HG03457 (cell line): ENCODE results near the gene CPNE5.

ENCODE experiments used
- ATAC-seq: cut with Tn5 transposase; IDR thresholded peaks from one replicate; pipeline ENCODE4 v1.9.1; 2021; ENCODE audit warnings: moderate number of reproducible peaks; ENCODE audit not compliant: unreplicated experiment

The CPNE5 gene

GRCh38 chr6:36793913-36794712 lies 45.1 kb downstream of the CPNE5 start:
- ATAC-seq = no peak

GRCh38 chr6:36793296-36793912 lies 45.8 kb downstream of the CPNE5 start:
- ATAC-seq = no peak

GRCh38 chr6:36791521-36792135 lies 47.6 kb downstream of the CPNE5 start:
- ATAC-seq = no peak

- no peak for ATAC-seq
Observed at GRCh38 chr6:36791085-36791484, 48.2 kb downstream of the CPNE5 start.

GRCh38 chr6:36788768-36789167 lies 50.5 kb downstream of the CPNE5 start:
- no peak for ATAC-seq

GRCh38 chr6:36788186-36788585 lies 51.1 kb downstream of the CPNE5 start:
- ATAC-seq = no peak

- no peak for ATAC-seq
Observed at GRCh38 chr6:36787210-36787609, 52.0 kb downstream of the CPNE5 start.

GRCh38 chr6:36786055-36786675 lies 53.1 kb downstream of the CPNE5 start:
- ATAC-seq = no peak

GRCh38 chr6:36784376-36784636 lies 54.9 kb downstream of the CPNE5 start:
- no peak for ATAC-seq

GRCh38 chr6:36783603-36784375 lies 55.5 kb downstream of the CPNE5 start:
- no peak for ATAC-seq

GRCh38 chr6:36781669-36782068 lies 57.6 kb downstream of the CPNE5 start:
- no peak for ATAC-seq

GRCh38 chr6:36780442-36781177 lies 58.6 kb downstream of the CPNE5 start:
- no peak for ATAC-seq

- no peak for ATAC-seq
Observed at GRCh38 chr6:36779227-36779626, 60.0 kb downstream of the CPNE5 start.

GRCh38 chr6:36777801-36778200 lies 61.4 kb downstream of the CPNE5 start:
- ATAC-seq = no peak

- no peak for ATAC-seq
Observed at GRCh38 chr6:36776167-36776566, 63.1 kb downstream of the CPNE5 start.

GRCh38 chr6:36774331-36774730 lies 64.9 kb downstream of the CPNE5 start:
- ATAC-seq = no peak

GRCh38 chr6:36772397-36772796 lies 66.8 kb downstream of the CPNE5 start:
- ATAC-seq = no peak

GRCh38 chr6:36771145-36771544 lies 68.1 kb downstream of the CPNE5 start:
- no peak for ATAC-seq

GRCh38 chr6:36769676-36770499 lies 69.4 kb downstream of the CPNE5 start:
- ATAC-seq = no peak
